ENCODE data around the gene ZNF853.

DNA sequence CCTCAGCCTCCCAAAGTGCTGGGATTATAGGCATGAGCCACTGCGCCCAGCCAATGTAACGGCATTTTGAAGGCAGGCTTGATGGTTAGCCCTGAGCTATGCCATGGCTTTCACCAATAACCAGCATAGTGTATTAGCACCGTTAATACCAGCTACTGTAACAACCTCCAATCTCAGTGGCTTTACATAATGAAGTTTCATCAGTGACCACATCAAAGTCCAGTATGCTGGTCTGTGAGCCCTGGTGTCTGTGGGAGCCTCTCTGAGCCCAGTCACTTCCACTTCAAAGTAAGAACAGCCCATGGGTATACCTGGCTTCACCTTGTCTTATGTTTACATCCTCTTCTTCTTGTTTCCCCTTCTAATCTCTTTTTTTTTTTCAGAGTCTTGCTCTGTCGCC is 49.8 kb upstream of the ZNF853 start:
- TF ChIP-seq, protein P1, sequence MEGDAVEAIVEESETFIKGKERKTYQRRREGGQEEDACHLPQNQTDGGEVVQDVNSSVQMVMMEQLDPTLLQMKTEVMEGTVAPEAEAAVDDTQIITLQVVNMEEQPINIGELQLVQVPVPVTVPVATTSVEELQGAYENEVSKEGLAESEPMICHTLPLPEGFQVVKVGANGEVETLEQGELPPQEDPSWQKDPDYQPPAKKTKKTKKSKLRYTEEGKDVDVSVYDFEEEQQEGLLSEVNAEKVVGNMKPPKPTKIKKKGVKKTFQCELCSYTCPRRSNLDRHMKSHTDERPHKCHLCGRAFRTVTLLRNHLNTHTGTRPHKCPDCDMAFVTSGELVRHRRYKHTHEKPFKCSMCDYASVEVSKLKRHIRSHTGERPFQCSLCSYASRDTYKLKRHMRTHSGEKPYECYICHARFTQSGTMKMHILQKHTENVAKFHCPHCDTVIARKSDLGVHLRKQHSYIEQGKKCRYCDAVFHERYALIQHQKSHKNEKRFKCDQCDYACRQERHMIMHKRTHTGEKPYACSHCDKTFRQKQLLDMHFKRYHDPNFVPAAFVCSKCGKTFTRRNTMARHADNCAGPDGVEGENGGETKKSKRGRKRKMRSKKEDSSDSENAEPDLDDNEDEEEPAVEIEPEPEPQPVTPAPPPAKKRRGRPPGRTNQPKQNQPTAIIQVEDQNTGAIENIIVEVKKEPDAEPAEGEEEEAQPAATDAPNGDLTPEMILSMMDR (IDR thresholded peaks at IDR 0.05; ENCODE audit: insufficient read depth, low read depth, low read length): no peak
- TF ChIP-seq EZH2 (IDR thresholded peaks at IDR 0.05; ENCODE audit: insufficient read depth, low read length): no peak

Data from astrocyte (in vitro differentiated cells and primary cell).